Endometrial microvascular endothelial cells (primary cell): ENCODE results near the gene SSBP3. TPM values are rescaled to one million over a fixed set of nuclear protein-coding genes. Genes with fewer than 3 reads are reported as not detected.

Experiments
- in situ Hi-C: cut with HindIII; loops from 2 replicates; pipeline ENCODE4 v1.10.0; 2017; ENCODE audit warnings: low sequenced_read_pairs, low pct_unique_long_range_greater_than_20kb; ENCODE audit errors: inconsistent ontology term
- total RNA-seq: library from RNA; depleted of rRNA; stranded (reverse); fragments of >200 nt; gene quantifications from one replicate; pipeline ENCODE4 v1.2.3, GENCODE V29; 2015; ENCODE audit errors: inconsistent ontology term

The SSBP3 gene
- total RNA-seq, 1 donor from 2014 or later: 32.1 TPM

DNA sequence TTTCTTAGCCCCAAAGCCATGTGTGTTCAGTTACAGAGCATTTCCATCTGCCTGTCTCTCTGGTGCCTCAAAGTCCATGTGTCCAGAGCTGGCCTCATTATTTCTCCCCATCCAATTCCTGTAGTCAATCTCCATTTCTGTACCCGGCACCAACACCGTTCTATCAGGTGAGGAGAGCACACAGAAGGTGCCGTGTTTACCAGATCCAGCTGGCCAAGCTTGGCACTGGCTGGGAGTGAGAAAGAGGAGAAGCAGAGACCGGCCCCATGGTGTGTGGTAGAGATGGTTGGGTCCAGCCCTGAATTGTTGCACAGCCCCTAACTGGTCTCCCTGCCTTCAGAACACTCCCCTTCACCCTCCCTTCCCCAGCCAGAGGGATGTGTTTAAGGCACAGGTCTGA is 7.5 kb upstream of the SSBP3 start:
- in situ Hi-C loops: loop anchor here (5.0 kb wide), 1 partner anchor 74 kb away; no protein-coding TSS in a partner anchor

DNA sequence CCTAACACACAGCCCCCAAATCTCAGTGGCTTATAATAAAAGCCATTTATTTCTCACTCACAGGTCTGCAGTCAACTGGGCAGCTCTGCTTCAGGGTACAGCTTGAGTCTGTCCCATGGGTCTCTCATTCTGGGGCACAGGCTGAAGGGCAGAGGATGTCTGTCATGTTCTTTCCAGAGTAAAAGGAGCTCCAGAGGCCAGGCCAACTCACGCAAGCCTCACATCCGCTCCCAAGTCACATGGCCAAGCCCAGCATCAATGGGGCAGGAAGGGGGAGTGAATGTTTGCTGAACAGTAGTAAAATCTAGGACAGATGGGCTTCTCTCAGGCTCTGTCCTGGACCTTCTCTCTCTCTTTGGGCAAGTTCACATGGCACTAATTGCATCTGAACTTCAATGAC is 7.1 kb upstream of the SSBP3 start:
- in situ Hi-C loops: loop anchor here (5.0 kb wide), 1 partner anchor 74 kb away; no protein-coding TSS in a partner anchor

DNA sequence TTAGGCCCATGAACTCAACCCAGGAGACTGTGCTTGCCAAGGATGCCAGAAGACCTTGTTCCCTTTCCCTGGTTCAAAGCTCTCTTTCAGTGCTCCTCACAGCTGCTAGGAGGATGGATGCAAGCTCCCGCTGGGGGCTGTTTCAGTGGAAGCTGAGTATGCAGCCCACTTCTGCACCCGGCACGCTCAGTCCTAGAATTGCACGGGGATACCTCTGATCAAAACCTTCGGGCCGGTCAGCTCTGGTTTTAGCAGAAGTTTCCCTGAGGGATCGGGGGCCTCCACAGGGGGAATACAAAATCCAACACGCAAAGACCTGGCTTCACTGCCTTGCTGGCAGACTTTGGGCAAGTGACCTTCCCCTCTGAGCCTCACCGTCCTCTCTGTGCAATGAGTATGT is 4.2 kb upstream of the SSBP3 start:
- in situ Hi-C loops: loop anchor here (5.0 kb wide), 1 partner anchor 77 kb away; no protein-coding TSS in a partner anchor

DNA sequence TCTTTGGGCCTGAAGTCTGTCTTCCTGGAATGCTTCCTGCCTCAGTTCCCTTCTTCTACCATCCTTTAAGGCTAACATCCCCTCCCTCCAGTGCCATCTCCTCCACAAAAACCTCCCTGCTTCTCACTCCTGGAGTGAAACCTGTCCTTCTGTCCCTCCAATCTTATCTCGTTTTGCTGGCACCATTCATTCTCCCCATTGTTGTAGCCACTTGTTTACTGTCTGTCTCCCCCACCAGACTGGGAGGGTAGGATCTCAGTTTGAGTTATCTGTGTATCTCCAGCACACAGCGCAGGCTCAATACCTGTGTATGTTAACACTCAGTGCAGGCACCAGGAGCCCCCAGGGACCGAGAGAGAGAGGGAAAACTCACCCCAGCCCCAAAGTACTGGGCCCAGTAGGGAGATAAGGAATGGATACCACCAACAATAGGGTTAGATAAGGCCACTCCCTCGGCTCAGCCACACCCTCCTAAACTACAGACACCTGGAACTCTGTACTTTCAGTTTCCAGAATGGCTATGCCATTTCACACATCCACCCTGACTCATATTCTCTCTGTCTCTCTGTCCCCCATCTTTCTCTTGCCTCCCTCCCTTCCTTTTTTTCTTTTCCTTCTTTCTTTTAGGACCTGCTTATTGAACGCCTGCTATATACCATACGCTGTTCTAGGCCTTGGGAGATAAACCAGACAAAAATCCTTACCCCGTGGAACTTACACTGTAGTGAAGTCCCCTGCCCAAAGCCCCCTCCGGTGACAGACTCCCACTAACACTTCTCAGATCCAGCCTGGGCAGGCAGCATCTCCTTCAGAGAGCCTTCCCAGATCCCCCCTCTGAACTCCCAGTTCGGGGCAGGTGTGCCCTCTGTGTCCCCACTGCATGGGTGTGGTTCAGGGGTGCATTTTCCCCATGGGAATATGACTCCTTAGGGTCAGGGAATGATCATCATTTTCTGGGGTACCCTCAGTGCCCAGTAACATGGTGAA is 3.3 kb upstream of the SSBP3 start:
- in situ Hi-C loops: loop anchor here (5.0 kb wide), 1 partner anchor 78 kb away; no protein-coding TSS in a partner anchor

DNA sequence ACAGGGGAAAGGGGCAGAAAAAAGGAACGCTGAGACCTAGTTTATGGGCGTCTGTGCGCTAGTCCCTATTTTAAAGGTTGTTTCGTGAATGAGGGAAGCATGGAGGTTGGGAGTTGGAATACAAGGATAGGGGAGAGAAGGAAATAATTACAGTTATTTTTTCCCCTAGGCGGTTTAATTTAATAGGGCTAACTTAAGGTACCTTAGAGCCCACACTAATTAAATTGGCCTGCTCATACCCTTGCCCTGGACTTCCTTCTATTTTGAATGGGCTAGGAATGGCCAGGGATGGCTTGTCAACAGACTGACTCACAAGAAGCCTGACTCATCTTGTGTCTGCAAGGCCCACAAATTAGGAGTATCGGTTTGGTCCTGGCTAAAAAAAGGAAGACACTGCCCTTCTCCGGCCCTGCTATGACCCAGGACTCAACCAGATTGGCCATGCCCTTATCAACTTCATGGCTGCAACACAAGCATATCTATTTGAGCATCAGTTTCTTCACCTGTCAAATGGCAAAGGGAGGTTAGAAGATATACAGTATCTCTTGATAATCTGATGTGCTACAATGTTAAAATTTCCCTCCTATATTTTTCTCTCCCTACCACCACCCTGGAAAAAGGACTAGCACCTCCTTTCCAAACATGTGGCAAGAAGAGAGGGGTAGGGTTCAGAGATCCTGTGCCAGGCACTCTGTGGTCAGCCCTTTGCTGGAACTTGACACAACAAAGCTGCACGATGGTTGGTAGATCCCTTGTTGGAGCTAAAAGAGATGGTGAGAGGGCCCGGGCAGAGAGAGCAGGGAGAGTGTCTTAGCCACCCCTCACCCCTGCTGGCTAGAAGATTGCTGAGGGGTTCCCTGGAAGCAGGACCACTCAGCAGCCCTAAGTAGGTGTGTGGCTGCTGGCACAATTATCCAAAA is 2.2 kb upstream of the SSBP3 start:
- in situ Hi-C loops: no loop called here

DNA sequence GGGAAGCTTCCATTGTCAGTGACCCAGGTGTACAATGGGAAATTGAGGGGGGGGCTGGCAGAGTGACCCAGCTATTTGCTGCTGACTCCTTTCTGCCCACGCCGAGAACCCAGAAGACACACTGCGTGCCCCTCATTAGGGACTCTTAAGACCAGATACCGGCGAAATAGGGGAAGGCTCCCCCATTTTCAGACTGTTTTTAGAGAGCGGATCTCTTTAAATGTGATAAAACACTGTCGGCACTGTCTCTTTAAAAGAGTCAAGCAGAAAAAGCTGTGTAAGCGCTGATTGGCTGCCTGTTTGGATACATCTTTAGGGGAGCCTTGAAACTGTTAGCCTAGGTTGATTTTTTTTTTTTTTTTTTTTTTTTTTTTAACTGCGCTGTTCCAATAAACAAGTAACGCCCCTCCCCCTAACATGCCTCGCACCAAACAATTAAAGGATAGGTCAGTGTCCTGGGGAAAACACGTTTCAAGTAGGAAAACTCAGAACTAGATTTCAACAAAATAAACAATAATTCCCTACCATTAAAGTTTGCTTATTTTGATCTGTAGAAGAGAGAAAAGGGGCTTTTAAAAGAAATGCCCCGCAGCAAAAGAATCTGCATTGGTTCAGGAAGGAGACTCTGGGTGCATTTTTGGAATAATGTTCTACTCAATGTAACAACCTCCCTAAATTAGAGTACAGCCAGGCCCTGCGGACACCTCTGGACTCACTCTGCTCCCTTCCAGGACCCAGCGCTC is 1.4 kb upstream of the SSBP3 start:
- in situ Hi-C loops: no loop called here

DNA sequence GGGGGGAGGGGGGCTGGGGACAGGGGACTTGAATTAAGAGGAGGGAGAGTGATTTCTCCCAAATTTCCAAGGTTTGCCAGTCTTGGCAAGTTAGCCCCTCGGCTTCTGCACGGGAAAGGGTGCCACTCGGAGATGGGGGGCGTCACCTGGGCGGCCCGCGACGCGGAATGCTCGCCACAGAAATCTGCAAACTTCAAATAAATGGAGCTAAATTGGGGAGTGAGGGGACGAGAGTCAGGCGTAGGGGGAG is 885 bp upstream of the SSBP3 start:
- in situ Hi-C loops: no loop called here

DNA sequence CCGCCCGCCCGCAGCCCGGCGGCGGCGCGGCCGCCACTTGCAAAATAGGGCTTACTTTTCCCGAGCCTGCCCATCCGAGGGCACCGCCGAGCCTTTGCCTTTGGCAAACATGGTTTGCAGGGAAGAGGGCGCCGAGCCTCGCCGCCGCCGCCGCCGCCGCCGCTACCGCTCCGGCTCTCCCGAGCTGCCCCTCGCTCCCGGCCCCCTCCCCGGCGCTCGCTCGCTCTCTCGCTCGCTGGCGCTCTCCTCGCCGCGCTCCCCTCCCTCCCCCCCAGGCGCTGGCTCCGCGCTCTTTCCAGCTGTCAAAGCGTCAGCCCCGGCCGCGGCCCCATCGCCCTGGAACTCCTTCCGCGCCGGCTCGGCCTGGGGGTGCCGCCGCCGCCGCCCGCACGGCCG is 298 bp downstream of the SSBP3 start:
- in situ Hi-C loops: no loop called here

DNA sequence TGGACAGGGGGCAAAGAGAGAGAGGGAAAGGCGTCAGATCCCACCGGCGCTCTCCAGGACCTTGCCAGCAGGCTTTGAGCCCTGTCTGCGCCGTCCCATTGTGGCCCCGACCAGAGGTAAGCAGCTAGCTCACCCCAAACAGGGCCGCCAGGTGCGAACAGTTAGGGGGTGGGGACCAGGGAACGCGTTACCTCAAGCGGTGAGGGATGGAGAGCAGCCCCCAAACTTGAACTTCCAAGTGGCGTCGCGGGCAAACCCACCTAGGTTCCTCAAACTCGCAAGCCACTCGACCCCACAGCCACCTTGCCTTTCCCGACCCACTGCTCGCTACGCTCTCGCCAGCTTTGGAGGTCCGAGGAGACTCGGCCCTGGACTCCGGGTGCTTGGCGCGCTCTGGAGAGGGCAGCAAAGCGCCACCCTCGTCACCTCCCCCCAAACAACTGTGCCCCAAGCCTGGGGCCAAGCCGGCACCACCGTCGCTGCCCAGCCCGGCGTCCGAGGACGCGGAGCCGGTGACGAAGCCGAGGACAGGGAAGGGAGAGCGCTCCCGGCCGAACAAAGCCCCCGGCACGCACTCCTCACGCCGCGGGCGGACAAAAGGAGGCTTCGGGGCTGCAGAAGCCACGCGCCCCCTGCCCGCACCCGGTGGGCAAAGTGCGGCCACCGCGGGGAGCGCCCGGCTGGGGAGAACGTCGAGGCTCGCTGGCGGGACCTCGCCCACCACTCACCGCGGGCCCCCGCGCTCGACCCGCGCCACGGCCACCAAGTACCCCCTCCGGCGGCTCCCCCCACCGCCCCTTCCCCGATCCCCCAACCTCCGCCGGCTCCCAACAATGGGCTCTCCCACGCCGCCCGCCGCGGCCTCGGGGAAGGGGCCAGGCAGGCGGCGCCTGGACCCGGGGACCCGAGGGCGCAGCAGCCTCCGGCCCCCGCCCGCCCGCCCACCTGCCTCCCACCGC is 976 bp downstream of the SSBP3 start:
- in situ Hi-C loops: no loop called here

DNA sequence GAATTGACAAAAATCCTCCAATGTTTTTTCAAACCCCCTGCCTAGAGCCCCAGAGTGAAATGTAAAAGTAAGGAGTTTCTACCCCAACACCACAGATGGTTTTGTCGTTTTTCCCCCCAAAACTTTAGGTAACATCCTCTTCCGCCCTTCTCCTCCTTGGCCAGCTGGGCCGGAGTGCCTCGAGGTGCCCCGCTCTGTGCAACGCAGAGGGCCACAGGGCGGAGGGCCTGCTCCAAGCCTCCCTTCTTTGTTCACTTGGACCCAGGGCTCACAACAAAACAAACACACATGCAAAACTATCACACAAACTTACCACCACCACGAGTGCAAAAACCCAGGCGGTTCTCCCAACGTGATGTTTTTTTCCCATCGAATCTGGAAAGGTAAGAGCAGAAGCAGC is 1.9 kb downstream of the SSBP3 start:
- in situ Hi-C loops: no loop called here

DNA sequence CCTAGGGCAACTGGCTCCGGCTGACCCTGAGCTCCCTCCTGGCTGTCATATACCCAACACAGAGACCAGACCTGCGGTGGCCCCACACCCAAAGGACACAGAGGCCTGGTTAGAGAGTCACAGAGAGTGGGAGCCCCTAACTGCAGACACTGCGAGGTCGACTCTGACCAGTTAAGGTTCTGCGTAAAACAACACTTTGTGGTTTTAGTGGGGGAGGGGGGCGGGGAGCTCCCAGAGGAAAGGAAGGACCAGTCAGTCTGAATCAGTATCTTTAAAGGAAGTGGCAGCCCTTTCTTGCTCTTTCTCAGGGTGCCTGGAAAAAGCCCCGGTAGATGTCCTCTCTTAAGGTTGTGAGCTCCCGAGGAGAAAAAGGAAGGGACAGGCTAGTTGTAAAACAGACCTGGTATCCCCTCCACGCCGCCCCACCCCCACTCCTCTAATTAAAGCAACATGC is 2.4 kb downstream of the SSBP3 start:
- in situ Hi-C loops: no loop called here

DNA sequence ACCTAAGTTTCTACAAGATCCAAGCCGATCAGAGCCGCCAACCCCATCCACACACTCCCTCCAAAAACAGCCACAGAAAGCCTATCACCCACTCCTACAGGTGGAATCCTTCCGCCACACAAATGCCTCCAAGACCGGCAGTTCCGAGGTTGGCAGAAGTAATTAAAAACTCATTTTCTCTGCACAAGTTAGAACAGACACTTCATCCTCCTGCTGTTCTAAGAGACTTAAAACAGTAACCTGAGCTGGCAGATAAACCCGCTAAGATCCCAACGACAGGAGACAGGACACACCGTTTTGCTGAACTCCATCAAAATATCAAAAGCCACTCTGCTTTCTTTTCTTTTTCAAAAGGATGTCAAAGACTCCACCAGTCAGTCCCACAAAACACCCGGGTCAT is 2.8 kb downstream of the SSBP3 start:
- in situ Hi-C loops: no loop called here

DNA sequence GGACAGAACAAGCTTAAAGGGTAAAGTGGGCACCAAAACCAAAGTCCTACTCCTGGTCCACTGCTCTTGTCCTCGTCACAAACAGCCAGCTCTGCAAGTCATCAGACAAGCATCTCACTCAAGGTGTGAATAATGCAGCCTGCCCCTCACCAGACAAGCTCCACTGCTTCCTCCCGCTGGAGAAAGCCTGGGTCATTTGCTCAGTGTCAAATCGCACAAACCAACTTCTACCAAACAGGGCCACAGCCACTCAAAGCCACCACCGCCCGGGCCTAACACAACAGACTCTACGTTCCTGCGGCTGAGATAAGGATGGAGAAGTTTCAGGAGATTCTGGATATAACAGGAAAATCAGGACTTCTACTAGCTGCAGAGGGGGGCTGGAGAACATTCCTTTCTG is 3.3 kb downstream of the SSBP3 start:
- in situ Hi-C loops: no loop called here

DNA sequence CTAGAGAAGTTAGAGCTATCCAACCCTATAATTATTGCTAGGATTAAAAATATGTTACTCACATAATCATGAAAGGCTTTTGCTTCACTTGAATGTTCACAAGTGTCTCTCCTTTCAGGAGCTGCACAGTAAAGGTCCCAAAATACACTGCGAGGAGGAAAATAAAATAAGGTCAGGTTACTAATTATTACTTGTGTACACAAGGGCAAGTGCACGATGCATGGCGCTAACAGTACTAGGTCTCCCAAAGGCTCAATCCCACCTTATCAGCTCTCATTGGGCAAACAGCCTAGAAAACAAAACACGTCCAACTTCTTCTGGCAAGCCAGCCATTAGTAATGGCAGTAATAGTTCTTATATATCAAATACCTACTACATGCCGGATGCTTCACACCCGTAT is 4.4 kb downstream of the SSBP3 start:
- in situ Hi-C loops: no loop called here

DNA sequence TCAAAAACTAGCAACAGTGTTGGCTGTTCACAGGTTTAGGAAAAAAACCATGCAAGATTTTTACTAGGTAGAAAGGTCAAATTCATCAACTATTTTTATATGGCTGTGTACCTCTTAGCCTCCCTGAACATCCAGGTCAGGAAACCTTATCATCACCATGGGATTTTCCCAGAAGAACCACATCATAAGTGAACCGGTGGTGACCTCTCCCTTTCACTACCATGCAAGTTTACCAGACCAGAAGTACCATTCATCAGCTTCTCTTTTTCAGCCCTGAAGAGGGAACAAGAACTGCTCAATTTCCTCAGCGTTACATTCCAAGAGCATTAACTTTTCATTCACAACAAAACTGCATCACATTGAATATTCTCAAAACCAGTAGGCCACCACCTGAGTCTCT is 5.9 kb downstream of the SSBP3 start:
- in situ Hi-C loops: no loop called here

DNA sequence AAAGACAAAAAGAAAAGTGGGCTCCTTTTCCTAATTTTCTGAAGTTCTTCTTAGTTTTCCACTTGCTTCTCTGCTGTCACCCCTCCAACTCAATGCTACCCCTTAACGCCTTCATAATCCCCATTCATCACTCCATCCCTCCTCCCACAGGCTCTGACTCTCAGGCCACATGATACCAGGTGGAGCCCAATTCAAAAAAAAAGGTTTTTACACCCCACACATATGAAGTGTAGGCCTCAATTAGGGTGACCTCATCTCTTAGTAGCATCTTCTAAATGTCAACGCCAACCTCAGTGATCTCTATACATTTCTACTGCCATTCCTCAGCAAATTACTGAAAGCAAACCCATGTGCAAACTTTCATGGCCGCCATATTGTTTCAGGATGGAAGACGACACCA is 6.4 kb downstream of the SSBP3 start:
- in situ Hi-C loops: no loop called here

DNA sequence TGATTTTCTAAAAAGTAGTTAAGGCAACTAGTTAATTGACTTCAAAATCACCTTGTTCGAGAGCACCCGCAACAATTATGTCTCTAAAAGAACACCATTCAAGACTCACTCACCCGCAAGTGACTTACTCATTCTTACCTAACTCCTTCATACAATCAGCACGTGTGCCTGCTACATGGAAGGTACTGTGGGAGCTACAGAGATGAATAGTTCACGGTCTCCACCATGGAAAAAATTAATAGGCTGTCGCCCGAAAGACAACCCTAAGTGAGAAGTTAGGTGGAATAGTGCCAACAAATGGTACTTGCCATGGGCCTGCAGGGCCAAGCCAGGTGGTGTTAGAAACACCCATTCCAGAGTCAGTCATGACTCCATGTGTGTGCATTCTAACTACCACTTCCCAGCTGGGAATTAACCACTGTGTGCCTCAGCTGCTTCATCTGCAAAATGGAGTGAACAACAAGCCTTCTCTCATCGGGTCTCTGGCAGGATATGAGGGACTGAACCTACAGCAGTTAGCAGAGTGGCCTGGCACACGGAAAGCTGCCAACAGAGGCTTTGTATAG is 7.1 kb downstream of the SSBP3 start:
- in situ Hi-C loops: no loop called here

DNA sequence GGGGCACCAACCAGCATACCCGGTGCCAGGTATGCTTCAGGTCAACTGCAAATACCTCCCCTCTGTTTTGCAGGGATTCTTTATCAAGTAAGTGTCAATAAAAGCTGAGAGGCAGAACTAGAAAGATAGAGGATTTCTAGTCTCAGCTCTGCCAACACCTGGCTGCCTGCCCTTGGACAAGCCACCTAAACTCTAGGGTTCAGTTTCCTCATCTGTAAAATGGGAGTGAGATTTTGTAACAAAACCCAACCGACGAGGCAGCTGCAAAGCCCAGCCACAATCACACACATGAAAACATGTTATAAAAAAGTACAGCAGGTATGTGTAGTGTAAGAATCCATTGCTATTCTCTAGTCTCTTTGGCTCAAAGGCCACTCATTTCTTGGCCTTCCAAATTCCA is 8.2 kb downstream of the SSBP3 start:
- in situ Hi-C loops: no loop called here
